8988T (cell line): ENCODE data around the gene ADAMTS17.

ENCODE experiments used
- DNase-seq: peaks from one replicate; pipeline ENCODE4 v3.0.0; 2011

ADAMTS17 gene

DNA sequence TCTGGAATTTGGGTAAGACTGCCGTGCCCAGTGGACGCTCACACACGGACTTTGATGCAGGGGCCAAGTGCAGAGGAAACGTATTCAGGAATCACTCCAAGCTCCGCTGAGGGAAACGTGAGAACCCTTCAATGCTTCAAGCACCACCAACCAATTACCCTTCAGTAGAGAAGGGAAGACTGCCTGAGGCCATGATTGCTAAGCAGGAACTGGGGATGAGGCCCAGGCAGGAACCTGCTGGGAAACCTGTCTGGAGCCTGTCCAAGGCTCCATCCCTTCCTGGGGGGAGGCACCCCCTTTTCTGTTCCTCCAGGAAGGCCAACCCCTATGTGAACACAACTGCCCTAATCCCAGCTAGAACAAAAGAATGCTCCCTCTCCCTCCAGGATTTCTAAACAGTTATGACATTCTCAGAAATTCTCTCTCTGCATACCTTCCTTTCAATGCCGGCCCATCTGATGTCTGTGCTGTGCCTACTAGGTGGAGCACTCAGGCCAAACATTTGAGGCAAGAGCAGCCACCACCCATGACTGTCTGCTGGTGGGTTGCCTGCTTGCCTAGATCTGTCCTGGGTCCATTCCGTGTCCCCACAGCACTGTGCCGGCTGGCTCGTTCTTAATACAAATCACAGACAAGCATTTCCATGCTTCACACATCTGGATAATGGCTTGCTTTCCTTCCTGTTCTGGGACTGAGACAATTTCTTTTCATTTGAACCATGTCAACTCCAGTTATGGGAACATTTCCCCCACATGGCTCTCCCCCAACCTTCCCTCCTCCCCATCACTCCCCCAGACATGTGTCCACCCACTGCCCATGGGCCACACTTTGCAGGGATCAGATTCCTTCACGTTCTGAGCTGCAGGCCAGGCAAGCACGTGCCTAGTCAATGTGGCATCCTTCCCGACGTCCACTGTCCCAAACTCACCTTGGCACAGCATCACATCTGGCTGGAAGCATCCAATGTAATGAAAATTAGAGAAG lies 149.4 kb downstream of the ADAMTS17 start:
- no peak for DNase-seq

GRCh38 chr15:100191161-100191560 lies 150.6 kb downstream of the ADAMTS17 start:
- no peak for DNase-seq

- no peak for DNase-seq
These were observed 151.1 kb downstream of the ADAMTS17 start for GRCh38 chr15:100190675-100191074.

GRCh38 chr15:100189849-100190248 lies 151.9 kb downstream of the ADAMTS17 start:
- no peak for DNase-seq

GRCh38 chr15:100189319-100189718 lies 152.5 kb downstream of the ADAMTS17 start:
- no peak for DNase-seq

GRCh38 chr15:100187677-100188076 lies 154.1 kb downstream of the ADAMTS17 start:
- DNase-seq, result no peak

DNA sequence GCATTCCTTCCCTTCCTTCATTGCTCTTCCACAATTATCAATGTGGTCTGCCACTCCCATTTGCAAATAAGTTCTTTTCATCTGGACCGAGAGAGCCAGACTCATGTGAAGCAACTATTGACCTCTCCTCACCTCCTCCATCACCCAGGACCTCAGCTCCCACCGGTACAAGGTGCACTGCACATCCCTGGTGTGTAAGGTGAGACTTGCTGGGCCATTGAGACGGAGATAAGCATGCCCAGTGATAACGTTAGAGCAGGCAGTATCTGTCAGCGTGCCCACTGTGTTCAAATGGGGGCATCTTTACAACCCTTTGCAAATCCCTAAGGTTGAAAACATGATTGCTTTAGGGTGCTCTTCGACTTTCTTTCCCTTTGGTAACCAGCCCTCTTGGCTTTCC lies 154.8 kb downstream of the ADAMTS17 start:
- DNase-seq, result no peak

DNA sequence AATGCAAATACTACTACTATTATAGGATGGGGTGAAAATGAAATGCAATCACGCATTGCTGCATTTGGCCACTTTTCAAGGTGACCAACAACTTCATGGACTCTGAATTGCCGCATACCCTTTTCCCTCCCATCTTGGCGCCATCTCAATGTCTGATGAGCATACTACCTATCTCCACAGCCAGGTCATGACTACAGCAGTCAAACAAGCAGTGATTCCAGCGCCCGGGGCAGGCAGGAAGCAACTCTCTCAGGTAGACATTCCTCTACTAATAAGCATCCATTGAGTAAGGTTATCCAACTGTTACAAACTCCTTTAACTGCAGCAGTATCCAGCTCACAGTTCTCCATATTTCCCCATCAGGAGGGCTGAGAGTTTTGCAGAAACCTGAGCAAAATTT lies 155.4 kb downstream of the ADAMTS17 start:
- no peak for DNase-seq

DNA sequence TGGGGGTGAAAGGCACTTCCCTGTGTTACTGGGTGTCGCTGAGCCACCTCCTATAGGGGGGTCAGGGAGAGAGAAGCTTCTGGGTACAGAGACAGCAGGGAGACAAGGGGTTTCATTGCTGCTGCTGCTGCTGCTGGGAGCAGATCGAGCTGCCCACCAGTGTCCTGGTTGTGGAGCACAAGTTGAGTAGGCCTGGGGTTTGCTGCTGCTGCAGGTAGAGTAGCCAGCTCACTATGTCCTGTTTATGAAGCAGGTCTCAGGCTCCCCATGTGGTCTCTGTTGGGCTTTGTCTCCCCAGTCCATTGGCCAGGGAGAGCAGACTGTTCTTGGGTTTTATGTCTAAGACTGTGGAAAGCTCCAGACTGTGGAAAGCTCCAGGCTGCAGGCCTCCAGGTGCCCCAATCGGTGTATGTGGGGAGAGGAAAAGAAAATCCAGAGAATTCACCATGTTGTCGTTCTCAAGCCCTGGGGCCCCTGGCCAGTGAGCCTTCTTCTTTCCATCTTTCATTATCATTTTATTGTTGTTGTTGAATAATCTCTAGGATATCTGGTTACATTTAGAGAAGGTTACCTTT lies 157.8 kb downstream of the ADAMTS17 start:
- DNase-seq, result no peak

GRCh38 chr15:100180921-100181320 lies 160.9 kb downstream of the ADAMTS17 start:
- no peak for DNase-seq

GRCh38 chr15:100175406-100176114 lies 166.2 kb downstream of the ADAMTS17 start:
- no peak for DNase-seq

DNA sequence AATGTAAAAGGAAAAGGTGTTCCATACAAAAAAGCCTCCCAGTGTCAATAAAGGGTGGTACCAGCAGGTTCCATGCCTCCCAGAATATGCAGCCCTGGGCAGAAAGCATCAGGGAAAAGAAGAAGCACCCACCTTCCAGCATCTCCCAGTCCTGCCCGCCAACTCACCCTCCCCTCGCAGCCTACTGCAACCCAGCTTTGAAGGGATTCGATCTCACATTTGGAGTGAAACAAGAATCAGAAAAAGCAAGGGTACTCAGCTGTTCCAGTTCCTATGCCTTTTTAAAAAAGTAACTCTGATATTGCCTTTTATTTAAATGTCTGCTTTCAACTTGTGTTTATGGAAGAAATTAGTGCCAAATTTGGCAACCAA lies 166.9 kb downstream of the ADAMTS17 start:
- DNase-seq, result no peak

DNA sequence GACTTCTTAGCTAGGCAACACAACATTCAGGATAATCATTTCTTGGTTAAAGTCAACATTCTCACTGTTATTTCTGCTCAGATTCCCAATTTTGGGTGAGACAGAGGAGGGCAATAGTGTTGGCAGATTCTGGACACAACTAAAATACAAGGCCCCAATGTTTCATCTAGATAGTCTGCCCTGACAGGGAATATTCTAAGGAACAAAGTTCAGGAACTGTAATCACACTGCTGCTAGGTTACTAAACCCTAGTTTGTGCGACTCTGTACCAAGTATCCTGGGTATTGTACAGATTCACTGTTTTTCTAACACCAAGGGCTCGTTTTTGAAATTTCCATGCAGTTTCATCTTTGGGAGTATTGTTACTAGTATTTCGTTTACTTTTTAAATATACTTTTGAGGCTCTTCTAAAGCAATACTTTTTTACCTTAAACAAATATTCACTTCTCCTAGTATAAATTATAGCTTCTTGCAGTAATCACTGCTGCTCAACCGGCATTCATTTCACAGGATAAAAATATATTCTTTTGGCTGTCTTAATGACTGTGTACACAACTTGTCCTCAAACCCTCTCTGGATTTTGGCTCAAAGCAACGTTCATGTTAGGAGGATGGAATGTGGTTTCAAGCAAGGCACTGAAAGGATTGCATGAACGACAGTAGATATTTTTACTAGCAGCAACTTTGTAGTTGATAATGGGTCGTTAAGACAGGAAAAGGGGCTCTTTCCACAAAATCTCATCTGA lies 167.4 kb downstream of the ADAMTS17 start:
- no peak for DNase-seq

- DNase-seq, result no peak
These were observed 169.3 kb downstream of the ADAMTS17 start for GRCh38 chr15:100172356-100173024.

DNA sequence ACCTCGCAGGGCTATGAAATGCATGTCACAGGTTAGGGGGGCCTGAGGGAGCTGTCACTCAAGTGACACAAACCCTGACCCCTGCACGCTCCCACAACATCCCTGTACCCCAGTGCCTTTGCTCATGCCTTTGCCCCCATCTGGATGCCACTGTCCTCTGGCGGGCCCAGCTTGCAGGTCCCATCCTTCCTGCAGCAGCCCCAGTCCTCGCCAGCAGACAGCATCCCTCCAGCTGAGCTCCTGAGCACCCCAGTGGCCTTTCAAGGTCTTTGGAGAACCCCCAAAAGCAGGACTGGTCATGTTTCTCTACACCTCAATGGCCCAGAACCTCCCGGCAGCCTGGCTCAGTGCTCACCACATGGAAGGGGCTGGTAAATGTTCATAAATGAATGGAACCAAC lies 170.4 kb downstream of the ADAMTS17 start:
- DNase-seq, result no peak

DNA sequence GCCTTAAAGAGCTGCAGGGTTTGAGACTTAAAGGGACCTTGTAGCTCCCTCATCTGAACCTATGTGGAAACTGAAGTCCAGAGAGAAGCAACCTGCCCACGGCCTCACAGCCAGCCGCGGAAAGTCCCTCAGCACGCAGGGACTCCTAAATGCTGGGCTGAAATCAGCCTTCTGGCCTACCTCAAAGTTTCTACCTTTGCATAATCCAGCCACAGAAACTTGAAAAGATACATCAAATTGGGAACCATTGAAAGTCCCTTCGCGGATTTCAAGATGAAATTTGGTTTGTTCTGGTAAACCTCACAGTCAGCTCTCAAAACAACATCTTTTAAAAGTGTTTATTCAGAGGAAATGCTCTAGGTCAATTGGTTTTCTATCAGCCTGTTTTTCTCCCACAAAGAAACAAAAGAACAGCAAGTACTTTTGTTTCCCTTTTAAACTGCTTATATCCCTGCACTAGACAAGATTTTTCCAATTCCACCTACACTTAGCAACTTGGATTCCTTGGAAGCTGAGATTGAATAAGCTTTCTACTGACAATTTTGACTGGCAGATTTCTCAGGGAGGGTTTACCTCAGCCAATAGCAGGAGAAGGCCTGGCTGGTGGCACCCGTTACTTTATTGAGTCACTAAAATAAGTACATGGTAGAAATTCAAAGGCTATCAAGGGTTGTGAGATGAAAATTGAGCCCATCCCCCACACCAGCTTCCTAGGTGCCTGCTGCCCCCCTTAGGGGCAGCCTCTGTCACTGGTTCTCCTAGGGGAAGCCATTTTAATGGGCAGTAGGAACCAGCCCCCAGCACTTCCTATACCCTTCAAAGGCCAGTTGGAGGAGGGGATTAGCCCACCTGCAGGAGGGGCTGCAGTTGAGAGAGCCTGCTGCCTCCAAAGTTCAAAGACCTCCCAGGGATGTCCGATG lies 171.2 kb downstream of the ADAMTS17 start:
- DNase-seq, result no peak

DNA sequence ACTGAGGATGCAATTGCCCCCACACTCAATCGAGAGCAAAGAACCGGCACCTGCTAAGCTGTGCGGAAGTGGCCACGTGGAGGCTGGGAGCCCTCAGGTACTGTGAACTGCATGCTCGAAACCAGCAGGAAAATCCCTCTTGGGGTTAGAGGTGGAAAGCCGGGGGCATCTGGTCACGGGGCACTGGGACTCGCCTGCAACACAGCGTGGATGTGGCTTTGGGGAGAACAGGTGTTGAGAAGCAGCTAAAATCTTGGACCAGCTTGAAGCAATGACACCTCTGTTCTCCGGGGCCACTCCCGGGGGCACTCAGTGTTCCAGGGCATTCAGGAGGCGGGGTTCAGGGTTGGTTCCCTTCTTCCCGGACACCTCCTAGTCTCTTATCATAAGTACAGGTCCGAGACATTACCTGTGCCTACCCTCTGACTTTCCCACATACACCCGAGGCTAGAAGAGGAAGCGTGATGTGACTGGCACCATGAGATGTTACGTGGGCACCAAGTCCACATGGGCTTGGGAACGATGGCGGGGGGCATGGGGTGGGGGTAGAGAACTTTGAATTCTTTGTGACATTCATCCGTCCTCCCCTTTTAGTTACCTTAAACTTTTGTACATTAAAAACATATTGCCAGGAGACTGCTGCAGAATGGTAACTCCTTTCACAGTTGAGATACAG lies 172.0 kb downstream of the ADAMTS17 start:
- DNase-seq, result no peak

DNA sequence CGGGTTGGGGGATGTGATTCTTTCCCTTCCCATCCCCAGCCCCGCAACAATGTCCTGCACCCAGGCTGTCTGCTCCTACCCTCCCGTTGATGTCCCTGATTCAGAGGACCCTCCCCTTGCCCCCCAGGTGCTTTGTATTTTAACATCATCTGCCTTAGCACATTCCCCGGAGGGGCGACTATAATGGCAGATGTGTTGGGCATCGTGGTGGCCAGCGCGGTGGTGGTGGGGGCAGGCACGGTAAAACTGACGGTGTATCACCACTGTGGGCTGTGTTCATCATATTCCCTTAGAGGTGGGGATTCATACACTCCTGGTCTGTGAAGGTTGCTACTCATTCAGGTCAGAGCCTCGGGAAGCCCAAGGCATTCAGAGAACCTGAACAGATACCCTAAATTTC lies 173.0 kb downstream of the ADAMTS17 start:
- DNase-seq, result no peak

DNA sequence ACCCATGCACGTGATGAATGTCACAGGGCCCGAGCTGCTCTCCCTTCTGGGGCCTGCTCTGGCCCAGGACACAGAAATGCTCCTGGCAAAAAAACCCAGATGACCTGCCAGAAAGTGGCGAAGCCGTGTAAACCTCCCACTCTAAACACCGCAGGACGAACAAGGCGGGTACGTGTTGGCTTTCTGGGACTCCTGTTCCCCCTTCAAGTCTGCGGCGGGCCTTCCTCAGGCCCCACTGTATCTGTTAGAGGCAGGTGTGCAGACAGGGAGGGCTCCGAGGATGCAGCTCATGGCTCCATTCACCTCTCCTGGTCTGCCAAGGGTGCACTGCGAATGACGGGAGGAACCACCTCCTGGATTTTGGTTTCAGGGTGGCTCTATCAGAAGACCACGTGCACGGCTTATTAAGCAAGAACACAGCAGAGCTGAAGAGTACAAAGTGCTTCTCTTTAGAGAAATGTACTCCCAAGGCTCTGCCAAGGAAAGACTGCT lies 173.8 kb downstream of the ADAMTS17 start:
- DNase-seq, result no peak

DNA sequence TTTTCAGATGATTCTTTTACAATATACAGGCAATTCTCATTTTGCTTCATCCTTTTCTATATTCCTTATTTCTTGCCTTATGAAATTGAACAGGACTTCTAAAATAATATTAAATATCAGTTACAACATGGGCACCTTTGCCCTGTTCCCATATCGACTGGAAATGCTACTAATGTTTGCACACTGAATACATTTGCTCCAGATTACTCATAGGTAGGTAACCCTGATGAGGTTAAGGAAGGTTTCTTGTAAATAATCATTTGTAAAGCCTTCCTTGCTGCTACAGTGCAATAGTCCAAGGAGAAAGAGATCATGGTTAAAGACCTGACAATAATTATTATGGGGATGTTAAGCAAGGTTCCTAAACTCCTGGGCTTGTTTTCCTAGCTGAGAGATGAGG lies 175.5 kb downstream of the ADAMTS17 start:
- DNase-seq, result no peak

DNA sequence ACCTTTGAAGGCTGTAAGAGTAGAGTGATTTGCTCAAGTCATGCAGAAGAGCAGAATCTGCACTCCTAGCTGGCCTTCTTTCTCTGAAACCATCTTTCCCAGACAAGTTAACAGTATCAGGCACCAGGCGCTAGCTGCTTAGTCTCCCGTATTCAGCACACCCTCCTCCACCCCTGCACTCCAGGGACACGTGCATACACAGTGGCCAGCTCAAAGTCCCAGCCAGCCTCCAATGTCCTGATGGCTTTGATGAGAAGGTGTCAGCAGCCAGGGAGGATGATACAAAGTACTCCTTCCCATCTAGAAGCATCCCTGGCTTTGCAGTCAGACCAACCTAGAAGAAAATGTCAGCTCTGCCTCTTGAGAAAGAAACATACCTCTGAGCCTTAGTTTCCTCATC lies 177.8 kb downstream of the ADAMTS17 start:
- DNase-seq, result no peak
